Measurements from ENCODE around the gene PRKD2.

DNA sequence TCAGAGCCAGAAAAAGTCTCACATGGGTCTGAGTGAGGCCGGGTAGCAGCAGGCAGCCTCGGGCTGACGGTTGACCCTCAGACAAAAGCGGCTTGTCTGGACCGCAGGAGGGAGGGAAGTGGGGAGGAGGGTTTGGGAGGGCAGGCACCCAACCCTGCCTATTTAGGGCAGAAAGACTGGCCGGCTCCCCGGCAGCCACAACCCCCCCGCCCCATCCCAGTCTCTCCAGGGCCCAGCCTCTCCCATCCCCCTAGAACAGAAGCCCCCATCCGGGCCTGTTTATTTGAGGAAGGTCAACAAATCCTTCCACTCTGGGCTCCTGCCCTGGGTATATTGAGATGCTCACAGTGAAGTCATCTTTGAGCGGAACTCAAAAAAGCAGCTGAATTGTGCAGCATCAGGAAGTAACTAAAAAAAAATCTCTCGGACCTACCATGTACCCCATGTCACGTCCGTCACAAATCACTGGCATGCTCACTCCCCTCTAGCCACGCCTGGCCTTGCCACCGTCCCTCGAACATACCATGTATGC lies 62.2 kb downstream of the PRKD2 start:
- TF ChIP-seq, protein P1, sequence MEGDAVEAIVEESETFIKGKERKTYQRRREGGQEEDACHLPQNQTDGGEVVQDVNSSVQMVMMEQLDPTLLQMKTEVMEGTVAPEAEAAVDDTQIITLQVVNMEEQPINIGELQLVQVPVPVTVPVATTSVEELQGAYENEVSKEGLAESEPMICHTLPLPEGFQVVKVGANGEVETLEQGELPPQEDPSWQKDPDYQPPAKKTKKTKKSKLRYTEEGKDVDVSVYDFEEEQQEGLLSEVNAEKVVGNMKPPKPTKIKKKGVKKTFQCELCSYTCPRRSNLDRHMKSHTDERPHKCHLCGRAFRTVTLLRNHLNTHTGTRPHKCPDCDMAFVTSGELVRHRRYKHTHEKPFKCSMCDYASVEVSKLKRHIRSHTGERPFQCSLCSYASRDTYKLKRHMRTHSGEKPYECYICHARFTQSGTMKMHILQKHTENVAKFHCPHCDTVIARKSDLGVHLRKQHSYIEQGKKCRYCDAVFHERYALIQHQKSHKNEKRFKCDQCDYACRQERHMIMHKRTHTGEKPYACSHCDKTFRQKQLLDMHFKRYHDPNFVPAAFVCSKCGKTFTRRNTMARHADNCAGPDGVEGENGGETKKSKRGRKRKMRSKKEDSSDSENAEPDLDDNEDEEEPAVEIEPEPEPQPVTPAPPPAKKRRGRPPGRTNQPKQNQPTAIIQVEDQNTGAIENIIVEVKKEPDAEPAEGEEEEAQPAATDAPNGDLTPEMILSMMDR (IDR thresholded peaks at IDR 0.05): no peak
- TF ChIP-seq POLR2AphosphoS5 (IDR thresholded peaks at IDR 0.05; ENCODE audit: insufficient read depth in 1 of 2, low read depth in 1 of 2) (peak in 1 of 2 donors; percentile 40), POLR2A (IDR thresholded peaks at IDR 0.05) (no peak)
